ENCODE data around the gene UBE4A. TPM values are rescaled to one million over a fixed set of nuclear protein-coding genes. Genes with fewer than 3 reads are reported as not detected.

Gene UBE4A
- total and polyA plus RNA-seq, 2 donors (not counting 1 experiment from before 2014, with no cell fraction given), result 21.8 to 37.0 TPM

GRCh38 chr11:118370774-118371173, 11.4 kb downstream of the UBE4A start:
- H3K36me3 ChIP-seq (ENCODE audit: control insufficient read depth, insufficient read depth, low read length), result peaks cover 6% of the 10 kb centered on the region
- H3K27ac ChIP-seq (ENCODE audit: insufficient read depth, low read length), result no peak overlapping the region
- TF ChIP-seq EZH2 (IDR thresholded peaks at IDR 0.05; ENCODE audit: low read length, missing control alignments) (no peak), CTCF (conservative IDR thresholded peaks at IDR 0.05 in 1 of 2, IDR thresholded peaks at IDR 0.05 in 1 of 2; ENCODE audit: low read depth in 1 of 2, low read length in 2 of 2) (no peak)

GRCh38 chr11:118373263-118373662, 13.9 kb downstream of the UBE4A start:
- no peaks in the 10 kb centered on the region for H3K27me3 ChIP-seq (ENCODE audit: control insufficient read depth, insufficient read depth, low read length)
- no peak overlapping the region for H3K27ac ChIP-seq (ENCODE audit: insufficient read depth, low read length)
- H3K4me2 ChIP-seq (ENCODE audit: extremely low read depth, insufficient read depth, low read length), result no peak overlapping the region
- H3K9ac ChIP-seq (ENCODE audit: insufficient read depth, low read length), result no peak overlapping the region
- H3K4me3 ChIP-seq (replicated peaks in 1 of 4; ENCODE audit: control extremely low read depth in 1 of 4, insufficient read depth in 1 of 4, low read depth in 3 of 4, low read length in 4 of 4), result no peak overlapping the region
- no peak for DNase-seq (ENCODE audit: low read depth in 2 of 2)
- TF ChIP-seq CTCF (conservative IDR thresholded peaks at IDR 0.05 in 1 of 2, IDR thresholded peaks at IDR 0.05 in 1 of 2; ENCODE audit: low read depth in 1 of 2, low read length in 2 of 2) (no peak), EZH2 (IDR thresholded peaks at IDR 0.05; ENCODE audit: low read length, missing control alignments) (no peak)
- H3K79me2 ChIP-seq (ENCODE audit: control insufficient read depth, insufficient read depth, low read length), result no peaks in the 10 kb centered on the region
- H3K9me3 ChIP-seq (ENCODE audit: control insufficient read depth, insufficient read depth, low read depth, low read length), result no peaks in the 10 kb centered on the region
- no peak overlapping the region for H2AFZ ChIP-seq (ENCODE audit: low read length)
- H3K36me3 ChIP-seq (ENCODE audit: control insufficient read depth, insufficient read depth, low read length), result peaks cover 3% of the 10 kb centered on the region
- no peaks in the 10 kb centered on the region for H3K4me1 ChIP-seq (ENCODE audit: control insufficient read depth, extremely low read depth, insufficient read depth, low read length)
- no peaks in the 10 kb centered on the region for H4K20me1 ChIP-seq (ENCODE audit: control insufficient read depth, extremely low read depth, insufficient read depth, low read length)

More at GRCh38 chr11:118370774-118371173, 11.4 kb downstream of the UBE4A start:
- DNase-seq (ENCODE audit: low read depth in 2 of 2), result no peak
- no peak overlapping the region for H3K4me2 ChIP-seq (ENCODE audit: extremely low read depth, insufficient read depth, low read length)
- no peak overlapping the region for H3K9ac ChIP-seq (ENCODE audit: insufficient read depth, low read length)
- no peak overlapping the region for H2AFZ ChIP-seq (ENCODE audit: low read length)
- H3K79me2 ChIP-seq (ENCODE audit: control insufficient read depth, insufficient read depth, low read length), result no peaks in the 10 kb centered on the region
- no peaks in the 10 kb centered on the region for H3K27me3 ChIP-seq (ENCODE audit: control insufficient read depth, insufficient read depth, low read length)
- H3K4me1 ChIP-seq (ENCODE audit: control insufficient read depth, extremely low read depth, insufficient read depth, low read length), result no peaks in the 10 kb centered on the region
- no peak overlapping the region for H3K4me3 ChIP-seq (replicated peaks in 1 of 4; ENCODE audit: control extremely low read depth in 1 of 4, insufficient read depth in 1 of 4, low read depth in 3 of 4, low read length in 4 of 4)
- H3K9me3 ChIP-seq (ENCODE audit: control insufficient read depth, insufficient read depth, low read depth, low read length), result no peaks in the 10 kb centered on the region
- no peaks in the 10 kb centered on the region for H4K20me1 ChIP-seq (ENCODE audit: control insufficient read depth, extremely low read depth, insufficient read depth, low read length)

- Histone ChIP-seq H3K36me3 (ENCODE audit: control insufficient read depth, insufficient read depth, low read length) (peaks cover 3% of the 10 kb centered on the region), H3K4me2 (ENCODE audit: extremely low read depth, insufficient read depth, low read length) (no peak overlapping the region), H3K79me2 (ENCODE audit: control insufficient read depth, insufficient read depth, low read length) (no peaks in the 10 kb centered on the region), H2AFZ (ENCODE audit: low read length) (no peak overlapping the region), H3K4me3 (replicated peaks in 1 of 4; ENCODE audit: control extremely low read depth in 1 of 4, insufficient read depth in 1 of 4, low read depth in 3 of 4, low read length in 4 of 4) (no peak overlapping the region), H3K27me3 (ENCODE audit: control insufficient read depth, insufficient read depth, low read length) (no peaks in the 10 kb centered on the region), H3K9ac (ENCODE audit: insufficient read depth, low read length) (no peak overlapping the region), H3K4me1 (ENCODE audit: control insufficient read depth, extremely low read depth, insufficient read depth, low read length) (no peaks in the 10 kb centered on the region), H3K9me3 (ENCODE audit: control insufficient read depth, insufficient read depth, low read depth, low read length) (no peaks in the 10 kb centered on the region), H3K27ac (ENCODE audit: insufficient read depth, low read length) (no peak overlapping the region), H4K20me1 (ENCODE audit: control insufficient read depth, extremely low read depth, insufficient read depth, low read length) (no peaks in the 10 kb centered on the region)
- no peak for DNase-seq (ENCODE audit: low read depth in 2 of 2)
- TF ChIP-seq CTCF (conservative IDR thresholded peaks at IDR 0.05 in 1 of 2, IDR thresholded peaks at IDR 0.05 in 1 of 2; ENCODE audit: low read depth in 1 of 2, low read length in 2 of 2), result no peak
These were observed 14.5 kb downstream of the UBE4A start for GRCh38 chr11:118373871-118374270.

Measured in fibroblast of lung (primary cell).